GM18508 (cell line): ENCODE results near the gene OR51A7.
"Not testable (repeated sequence)": the region's sequence is repeated elsewhere in the genome, so short reads cannot be mapped to it uniquely, and the experiment has no call there.

Experiments used
- ATAC-seq: cut with Tn5 transposase; IDR thresholded peaks from one replicate; pipeline ENCODE4 v1.9.1; 2021; ENCODE audit warnings: moderate number of reproducible peaks; ENCODE audit not compliant: insufficient read depth, unreplicated experiment

Gene OR51A7

GRCh38 chr11:4947505-4947904 lies 43.9 kb downstream of the OR51A7 start, which contains the start of gene OR51A4:
TSS of gene OR51A4 (minus strand) at chr11:4947605. CDS start at chr11:4947100, 505 bp downstream.
- ATAC-seq: no peak

GRCh38 chr11:4955613-4956012 lies 52.0 kb downstream of the OR51A7 start, which contains the start of gene OR51A2:
TSS of gene OR51A2 (minus strand) at chr11:4955713. CDS start at chr11:4955713, 0 bp downstream.
- ATAC-seq: not testable (repeated sequence)

GRCh38 chr11:4957396-4957795 lies 53.8 kb downstream of the OR51A7 start:
- no peak for ATAC-seq
